Panc1 (cell line): ENCODE data around the gene EYS. TPM values are rescaled to one million over a fixed set of nuclear protein-coding genes. Genes with fewer than 3 reads are reported as not detected.
"Not testable (repeated sequence)": the region's sequence is repeated elsewhere in the genome, so short reads cannot be mapped to it uniquely, and the experiment has no call there.

Experiments
- ATAC-seq: fragments of 200-7000 bp; cut with Tn5 transposase; 2 replicates; pipeline ENCODE4 v1.9.1; 2020; ENCODE audit warnings: mild to moderate bottlenecking, moderate library complexity
- BruUV-seq: library from RNA; stranded (reverse); fragments of 400-500 nt; replicated peaks from 2 replicates; lab custom pipeline; 2021; lab: Mats Ljungman, UMichigan
- CTCF ChIA-PET: fragments of 300-600 bp; sonication (Branson Sonifier 250); formaldehyde crosslinking; loops from one replicate; lab custom pipeline; 2022; ENCODE audit warnings: antibody characterized with exemption; lab: Charles Lee
- POLR2A ChIA-PET: fragments of 300-600 bp; sonication (Branson Sonifier 250); formaldehyde crosslinking; loops from one replicate; lab custom pipeline; 2022; ENCODE audit warnings: antibody characterized with exemption; lab: Charles Lee
- DNase-seq: peaks from one replicate; pipeline ENCODE4 v3.0.0-alpha.2; 2010; ENCODE audit warnings: low read depth, low spot score
- H3K27ac ChIP-seq: 2 replicates; pipeline ENCODE4 v1.5.1; 2011; ENCODE audit warnings: mild to moderate bottlenecking, low read length, inconsistent platforms
- H3K27me3 ChIP-seq: fragments of 200-500 bp; sonication (Bioruptor generic); 2 replicates; pipeline ENCODE4 v1.6.0; 2014; ENCODE audit warnings: low read length, inconsistent platforms; ENCODE audit not compliant: control insufficient read depth, insufficient read depth
- H3K36me3 ChIP-seq: fragments of 200-500 bp; sonication (Bioruptor generic); 2 replicates; pipeline ENCODE4 v1.5.1; 2014; ENCODE audit warnings: inconsistent platforms, mild to moderate bottlenecking, low read length, moderate library complexity; ENCODE audit not compliant: control insufficient read depth, insufficient read depth
- H3K4me1 ChIP-seq: 2 replicates; pipeline ENCODE4 v1.5.1; 2011; ENCODE audit warnings: inconsistent platforms, mild to moderate bottlenecking, low read length, moderate library complexity; ENCODE audit not compliant: control insufficient read depth, insufficient read depth
- H3K4me3 ChIP-seq, 2 experiments: 2 replicates each; pipeline ENCODE4 v1.5.1; 2011 to 2012; ENCODE audit warnings: low read depth in 2 of 2, low read length in 2 of 2, mild to moderate bottlenecking in 2 of 2, inconsistent platforms in 1 of 2, moderate library complexity in 1 of 2
- H3K9me3 ChIP-seq: fragments of 200-500 bp; sonication (Bioruptor generic); 2 replicates; pipeline ENCODE4 v1.5.1; 2014; ENCODE audit warnings: low read depth, mild to moderate bottlenecking, inconsistent platforms, low read length, moderate library complexity; ENCODE audit not compliant: control insufficient read depth, insufficient read depth
- CTCF ChIP-seq: fragments of 450-650 bp; IDR thresholded peaks from 2 replicates; pipeline ENCODE4 v1.5.1; 2017; ENCODE audit warnings: mild to moderate bottlenecking
- POLR2AphosphoS5 ChIP-seq: IDR thresholded peaks from 2 replicates; pipeline ENCODE4 v1.6.1; 2012; ENCODE audit warnings: mild to moderate bottlenecking, low read depth, low read length, moderate library complexity
- REST ChIP-seq, 2 experiments: IDR thresholded peaks; 2 replicates each; pipeline ENCODE4 v1.6.1; 2011 to 2012; ENCODE audit warnings: low read depth in 2 of 2, control low read depth in 1 of 2, low read length in 1 of 2, mild to moderate bottlenecking in 1 of 2, moderate library complexity in 1 of 2; ENCODE audit not compliant: insufficient read depth in 1 of 2
- SIN3A ChIP-seq: IDR thresholded peaks from 2 replicates; pipeline ENCODE4 v1.6.1; 2012; ENCODE audit warnings: low read depth, mild to moderate bottlenecking, low read length, moderate library complexity, borderline replicate concordance; ENCODE audit not compliant: insufficient read depth
- TCF7L2 ChIP-seq: IDR thresholded peaks from 2 replicates; pipeline ENCODE4 v1.6.1; 2011; ENCODE audit warnings: mild to moderate bottlenecking, low read depth, low read length, inconsistent platforms
- in situ Hi-C: cut with HindIII; loops from 2 replicates; pipeline ENCODE4 v1.10.0; 2016; ENCODE audit warnings: low sequenced_read_pairs, low pct_unique_long_range_greater_than_20kb
- intact Hi-C: fragments of 100-400 bp; cut with micrococcal nuclease; formaldehyde crosslinking; loops from one replicate; pipeline ENCODE4 v1.10.0; 2022; ENCODE audit not compliant: unreplicated experiment
- total RNA-seq: library from RNA; stranded (reverse); gene quantifications from one replicate; pipeline ENCODE4 v1.2.1, GENCODE V29; 2021; ENCODE audit not compliant: unreplicated experiment

Gene EYS
- total RNA-seq, 1 experiment from 2014 or later, result not detected

- DNase-seq (no peak), ATAC-seq (no peak)
- in situ Hi-C loops (no loop called here), intact Hi-C loops (no loop called here)
- TF ChIP-seq SIN3A (no peak), TCF7L2 (no peak), POLR2AphosphoS5 (no peak), CTCF (no peak), REST (IDR thresholded peaks at IDR 0.05; ENCODE audit: insufficient read depth in 1 of 2, low read depth in 2 of 2, low read length in 1 of 2) (no peak)
- POLR2A ChIA-PET, result no interaction called here
- Histone ChIP-seq H3K27ac (no peak overlapping the region), H3K9me3 (no peaks in the 10 kb centered on the region), H3K36me3 (no peaks in the 10 kb centered on the region), H3K27me3 (no peaks in the 10 kb centered on the region), H3K4me1 (no peaks in the 10 kb centered on the region), H3K4me3 (no peak overlapping the region)
- no TSS peak for BruUV-seq
- CTCF ChIA-PET, result no interaction called here
Measured at GRCh38 chr6:63839485-63839884, 1867.5 kb downstream of the EYS start.

- ATAC-seq, CTCF ChIA-PET, in situ Hi-C loops, BruUV-seq, intact Hi-C loops, H3K27me3 ChIP-seq, H3K27ac ChIP-seq, H3K9me3 ChIP-seq, H3K36me3 ChIP-seq, H3K4me1 ChIP-seq, DNase-seq, H3K4me3 ChIP-seq, POLR2A ChIA-PET: not testable (repeated sequence)
Measured at GRCh38 chr6:63828678-63829077, 1878.3 kb downstream of the EYS start.

- no peak overlapping the region for H3K27ac ChIP-seq
- H3K27me3 ChIP-seq, result no peaks in the 10 kb centered on the region; the same call in 1 of the 2 replicates
- ChIA-PET POLR2A (no interaction called here), CTCF (interaction anchor here (0.5 kb wide), 1 partner anchor 257 kb away, joined by 3 read pairs; no protein-coding TSS in a partner anchor)
- no peaks in the 10 kb centered on the region for H3K4me1 ChIP-seq
- in situ Hi-C loops (no loop called here), intact Hi-C loops (no loop called here)
- H3K36me3 ChIP-seq, result no peaks in the 10 kb centered on the region
- no peak for ATAC-seq
- TF ChIP-seq CTCF (no peak), POLR2AphosphoS5 (no peak), SIN3A (no peak), TCF7L2 (no peak), REST (IDR thresholded peaks at IDR 0.05; ENCODE audit: insufficient read depth in 1 of 2, low read depth in 2 of 2, low read length in 1 of 2) (no peak)
- H3K4me3 ChIP-seq, result no peak overlapping the region
- DNase-seq, result no peak
- no TSS peak for BruUV-seq
- no peaks in the 10 kb centered on the region; the same call in 1 of the 2 replicates for H3K9me3 ChIP-seq
Measured at GRCh38 chr6:63824722-63825121, 1882.3 kb downstream of the EYS start.
